Hematopoietic multipotent progenitor cell treated with erythropoietin and hydrocortisone succinate and interleukin-3 and kit ligand, for 4 days (in vitro differentiated cells): Measurements from ENCODE around the gene NLRC5.
"Not testable (repeated sequence)": the region's sequence is repeated elsewhere in the genome, so short reads cannot be mapped to it uniquely, and the experiment has no call there.

Experiments
- DNase-seq: peaks from one replicate; pipeline ENCODE4 v3.0.0-alpha.2; 2015

The NLRC5 gene

GRCh38 chr16:56961386-56961785 is 28.0 kb upstream of the NLRC5 start:
- DNase-seq = no peak

- no peak for DNase-seq
Measured at GRCh38 chr16:56961851-56962281, 27.5 kb upstream of the NLRC5 start, which contains the start of gene CETP. Gene CETP (plus strand): TSS chr16:56961950. CDS start chr16:56961980, 30 bp downstream.

GRCh38 chr16:56964243-56965148 is 24.9 kb upstream of the NLRC5 start:
- peak; percentile 96 for DNase-seq

- peak; percentile 41 for DNase-seq
Measured at GRCh38 chr16:56965149-56966092, 23.9 kb upstream of the NLRC5 start.

GRCh38 chr16:56966093-56966475 is 23.3 kb upstream of the NLRC5 start:
- no peak for DNase-seq

GRCh38 chr16:56967733-56968132 is 21.6 kb upstream of the NLRC5 start:
- DNase-seq = no peak

- DNase-seq = no peak
Measured at GRCh38 chr16:56969769-56970168, 19.6 kb upstream of the NLRC5 start.

GRCh38 chr16:56970934-56971767 is 18.2 kb upstream of the NLRC5 start:
- DNase-seq = no peak

GRCh38 chr16:56971768-56972043 is 17.7 kb upstream of the NLRC5 start:
- no peak for DNase-seq

- DNase-seq = no peak
Measured at GRCh38 chr16:56972403-56973293, 16.7 kb upstream of the NLRC5 start.

- no peak for DNase-seq
Measured at GRCh38 chr16:56973294-56973689, 16.1 kb upstream of the NLRC5 start.

GRCh38 chr16:56973899-56974298 is 15.5 kb upstream of the NLRC5 start:
- not testable (repeated sequence) for DNase-seq

- peak; percentile 43 for DNase-seq
Measured at GRCh38 chr16:56974549-56975300, 14.6 kb upstream of the NLRC5 start.

GRCh38 chr16:56975714-56976113 is 13.6 kb upstream of the NLRC5 start:
- no peak for DNase-seq

- DNase-seq = peak; percentile 68
Measured at GRCh38 chr16:56977216-56977615, 12.1 kb upstream of the NLRC5 start.

- DNase-seq = no peak
Measured at GRCh38 chr16:56977823-56978430, 11.4 kb upstream of the NLRC5 start.

GRCh38 chr16:56980201-56980535 is 9.2 kb upstream of the NLRC5 start:
- DNase-seq = no peak

- no peak for DNase-seq
Measured at GRCh38 chr16:56980792-56981724, 8.3 kb upstream of the NLRC5 start.

GRCh38 chr16:56981729-56982271 is 7.6 kb upstream of the NLRC5 start:
- no peak for DNase-seq
